GM04503 (cell line): Measurements from ENCODE around the gene GRK4.
"Not testable (repeated sequence)": the region's sequence is repeated elsewhere in the genome, so short reads cannot be mapped to it uniquely, and the experiment has no call there.

Experiments used
- DNase-seq: peaks from one replicate; pipeline ENCODE4 v3.0.0-alpha.2; 2012; ENCODE audit warnings: low read depth

GRK4 gene

DNA sequence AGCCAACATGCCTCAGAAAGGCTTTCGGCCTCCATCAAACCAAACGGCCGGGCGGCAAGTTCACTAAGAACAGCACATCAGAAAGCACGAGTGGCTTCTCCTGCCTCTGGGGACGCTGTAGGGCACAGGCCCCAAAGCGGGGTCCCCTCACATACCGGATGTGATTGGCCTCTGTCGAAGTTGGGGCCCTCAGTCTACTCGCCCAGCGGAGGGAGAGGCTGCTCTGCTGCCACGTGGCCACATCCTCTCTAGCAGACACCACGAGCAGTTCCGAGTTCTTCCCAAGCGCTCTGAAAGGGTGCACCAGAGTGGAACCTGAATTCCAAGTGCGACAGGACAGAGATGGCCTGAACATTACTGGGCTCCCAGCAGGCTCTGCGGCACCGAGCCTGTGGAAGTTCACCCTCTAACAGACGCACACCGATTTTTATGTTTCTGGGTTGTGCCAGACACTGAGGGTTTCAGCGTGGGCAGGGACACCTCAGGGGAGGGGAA, 21.3 kb upstream of the GRK4 start:
- no peak for DNase-seq

GRCh38 chr4:2942532-2943363, 20.6 kb upstream of the GRK4 start:
- DNase-seq: no peak

DNA sequence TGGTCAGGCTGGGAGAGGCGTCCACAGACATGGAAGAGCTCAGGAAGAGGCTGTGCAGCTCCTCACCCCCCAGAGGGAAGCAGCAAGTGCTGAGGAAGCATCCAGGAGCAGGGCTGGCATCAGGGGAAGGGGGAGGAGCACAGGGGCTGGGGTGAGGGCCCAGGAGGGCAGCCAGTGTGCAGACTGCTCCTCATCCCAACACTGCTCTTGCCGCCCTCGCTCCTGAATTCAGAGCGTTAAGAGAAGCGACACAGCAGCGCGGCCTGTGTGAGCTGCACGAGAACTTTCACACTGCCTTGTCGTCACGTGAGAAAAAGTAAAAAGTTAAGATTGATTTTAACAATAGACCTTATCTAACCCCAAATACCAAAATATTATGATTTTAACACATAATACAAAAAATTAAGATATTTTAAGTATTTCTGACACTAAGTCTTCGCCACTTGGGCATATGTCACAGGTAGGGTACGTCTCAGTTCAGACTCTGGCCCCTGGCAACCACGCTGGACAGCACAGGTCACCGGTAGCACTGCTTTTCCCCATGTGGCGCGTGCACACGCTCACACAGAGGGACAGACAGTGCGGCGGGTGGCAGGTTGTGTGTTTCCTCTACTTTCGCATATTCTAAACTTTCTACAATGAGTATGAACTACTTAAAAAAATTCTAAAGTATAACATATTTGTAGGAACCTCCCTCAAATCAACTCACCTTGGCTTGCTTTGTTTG, 19.8 kb upstream of the GRK4 start:
- DNase-seq: no peak

DNA sequence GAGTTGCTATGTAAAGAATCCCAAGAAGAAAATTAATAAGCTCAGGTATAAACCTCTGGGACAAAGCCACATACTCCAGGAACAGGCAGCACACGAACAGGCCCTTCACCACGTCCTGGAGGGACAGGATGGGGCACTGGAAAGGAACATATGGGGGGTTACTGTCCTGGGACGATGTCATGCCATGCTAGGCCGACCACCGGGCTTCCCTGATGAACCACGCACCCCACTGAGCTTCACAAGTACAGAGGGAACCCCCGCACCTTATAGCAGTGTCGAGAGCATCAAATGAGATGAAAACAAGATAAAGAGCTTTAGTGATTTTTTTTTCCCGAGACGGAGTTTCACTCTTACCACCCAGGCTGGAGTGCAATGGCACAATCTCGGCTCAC, 19.3 kb upstream of the GRK4 start:
- no peak for DNase-seq

GRCh38 chr4:2944586-2945526, 18.5 kb upstream of the GRK4 start:
- DNase-seq: no peak

- DNase-seq: not testable (repeated sequence)
These were observed 17.5 kb upstream of the GRK4 start for GRCh38 chr4:2945619-2946604.

DNA sequence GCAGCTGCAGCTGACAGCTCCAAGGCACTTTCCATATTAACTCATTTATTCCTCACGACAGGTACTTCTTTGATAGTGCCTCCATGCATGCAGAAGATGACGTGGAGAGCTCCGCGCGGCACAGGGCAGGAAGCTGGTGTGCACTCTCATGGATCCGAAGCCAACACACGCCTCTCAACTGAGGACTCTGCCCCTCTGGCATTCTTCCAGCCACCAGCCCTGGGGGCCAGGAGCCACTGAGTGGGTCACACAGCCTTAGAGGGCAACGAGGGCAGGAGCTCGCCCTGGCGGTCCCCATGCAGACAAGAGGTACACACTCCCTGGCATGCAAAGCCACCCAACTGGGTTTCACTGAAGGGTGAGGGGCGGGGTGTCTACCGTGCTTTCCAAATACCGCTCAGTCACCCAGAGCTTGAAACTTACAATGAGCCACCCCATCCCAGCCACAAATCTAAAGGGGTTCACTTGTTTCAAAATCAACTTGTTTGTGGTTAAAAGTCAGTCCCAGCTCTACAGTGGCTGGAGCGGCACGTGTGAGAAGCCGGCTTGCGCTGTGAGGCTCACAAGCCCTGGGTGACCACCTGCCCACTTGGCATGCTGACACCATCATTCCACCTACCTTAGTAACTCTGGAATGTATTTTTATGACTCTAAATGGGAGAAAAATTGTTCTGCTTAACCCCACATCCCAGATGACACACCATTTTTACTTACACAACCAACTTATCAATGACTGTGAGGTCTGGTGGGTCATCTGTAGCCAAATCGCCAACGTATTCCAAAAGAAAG, 16.4 kb upstream of the GRK4 start:
- no peak for DNase-seq

GRCh38 chr4:2947926-2948325, 15.4 kb upstream of the GRK4 start:
- DNase-seq: no peak

DNA sequence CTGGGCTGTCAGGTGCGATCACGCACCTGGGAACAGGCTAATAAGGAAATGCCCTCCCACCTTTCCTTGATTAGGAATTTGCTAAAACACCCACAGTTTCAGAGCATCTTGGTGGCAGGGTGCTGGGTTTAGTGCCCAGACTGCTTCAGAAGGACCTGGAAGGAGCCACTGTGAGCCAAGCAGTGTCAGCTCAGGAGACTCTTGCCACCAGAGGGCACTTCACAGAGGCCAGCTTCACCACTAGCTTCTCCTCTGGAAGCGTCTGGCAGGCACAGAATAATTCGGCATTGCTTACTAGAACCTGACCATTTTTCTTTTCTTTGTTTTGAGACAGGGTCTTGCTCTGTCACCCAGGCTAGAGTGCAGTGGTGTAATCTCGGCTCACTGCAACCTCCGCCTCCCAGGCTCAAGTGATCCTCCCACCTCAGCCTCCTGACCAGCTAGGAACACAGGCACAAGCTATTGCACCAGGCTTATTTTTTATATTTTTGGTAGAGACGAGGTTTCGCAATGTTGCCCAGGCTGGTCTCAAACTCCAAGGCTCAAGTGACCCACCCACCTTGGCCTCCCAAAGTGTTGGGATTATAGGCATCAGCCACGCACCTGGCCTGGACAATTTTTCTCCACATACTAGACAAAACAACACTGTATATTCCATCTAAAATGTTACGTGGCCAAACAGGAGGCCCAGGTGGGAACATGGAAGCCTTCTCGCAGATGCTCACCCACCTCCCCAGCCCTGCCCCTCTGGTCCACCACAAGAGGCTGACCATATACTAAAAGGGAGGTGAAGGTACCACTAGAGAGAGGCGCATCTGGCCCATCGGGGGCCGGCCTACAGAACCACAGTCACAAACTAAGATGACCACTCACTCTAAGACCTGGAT, 14.2 kb upstream of the GRK4 start:
- no peak for DNase-seq

GRCh38 chr4:2949782-2950125, 13.6 kb upstream of the GRK4 start:
- DNase-seq: no peak

DNA sequence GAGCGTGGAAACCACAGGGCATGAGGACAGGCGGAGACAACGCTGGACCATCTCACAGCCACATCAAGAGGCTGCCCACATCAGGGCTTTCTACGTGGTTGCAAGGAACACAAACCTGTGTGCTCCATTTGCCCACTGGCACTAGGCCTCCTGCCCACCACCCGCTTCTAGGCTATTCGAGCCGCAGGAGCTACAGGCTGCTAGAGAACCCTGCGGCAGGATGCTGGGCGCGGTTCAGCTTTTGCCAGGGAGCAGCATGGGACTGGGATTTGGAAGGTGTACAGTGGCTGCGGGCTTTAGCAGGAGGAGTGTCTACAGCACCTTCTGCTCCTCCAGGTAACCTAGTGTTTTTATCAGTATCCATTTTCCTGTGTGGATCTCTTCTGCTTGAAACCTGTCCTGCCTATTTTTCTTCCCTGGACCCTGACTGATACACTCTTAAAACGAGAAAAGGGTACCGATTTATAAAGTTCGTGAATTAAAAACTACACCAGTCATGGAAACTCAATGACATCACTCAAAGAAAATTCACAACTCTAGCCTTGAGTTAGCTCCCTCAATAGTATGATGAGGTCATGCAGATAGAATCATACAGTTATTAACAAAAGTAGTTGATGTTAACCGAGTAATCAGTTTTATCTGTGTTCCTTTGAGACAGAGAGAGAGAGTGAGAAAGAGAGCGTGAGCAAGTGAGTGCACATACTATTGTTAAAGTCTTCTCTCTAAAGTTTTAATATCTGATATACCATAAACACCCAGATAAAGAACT, 13.0 kb upstream of the GRK4 start:
- no peak for DNase-seq

- no peak for DNase-seq
These were observed 9.9 kb upstream of the GRK4 start for GRCh38 chr4:2953496-2953895.

- DNase-seq: no peak
These were observed 8.8 kb upstream of the GRK4 start for GRCh38 chr4:2954358-2955185.

DNA sequence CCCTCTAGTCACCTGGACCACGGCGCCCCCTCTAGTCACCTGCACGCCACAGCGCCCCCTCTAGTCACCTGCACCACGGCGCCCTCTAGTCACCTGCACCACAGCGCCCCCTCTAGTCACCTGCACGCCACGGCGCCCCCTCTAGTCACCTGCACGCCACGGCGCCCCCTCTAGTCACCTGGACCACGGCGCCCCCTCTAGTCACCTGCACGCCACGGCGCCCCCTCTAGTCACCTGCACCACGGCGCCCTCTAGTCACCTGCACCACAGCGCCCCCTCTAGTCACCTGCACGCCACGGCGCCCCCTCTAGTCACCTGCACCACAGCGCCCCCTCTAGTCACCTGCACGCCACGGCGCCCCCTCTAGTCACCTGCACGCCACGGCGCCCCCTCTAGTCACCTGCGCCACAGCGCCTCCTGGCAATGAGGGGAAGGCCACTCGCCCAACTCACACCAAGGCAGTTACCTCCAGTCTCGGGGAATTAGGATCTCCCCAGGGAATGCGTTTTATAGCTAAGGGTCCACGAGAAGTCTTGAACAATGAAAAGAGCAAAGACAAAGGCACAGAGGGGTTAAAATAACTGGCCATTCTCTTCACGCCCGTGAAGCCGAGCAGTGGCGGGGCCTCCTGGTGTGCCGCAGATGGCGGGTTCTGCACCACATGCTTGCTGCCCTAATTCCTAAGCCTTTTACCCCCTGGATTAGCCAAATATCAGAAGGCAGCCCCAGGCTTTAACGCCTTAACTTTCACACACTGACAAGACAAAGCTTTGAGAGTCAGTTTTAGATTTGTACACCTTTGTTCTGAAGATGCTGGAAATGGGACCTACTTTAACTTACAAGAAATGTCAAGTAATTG, 8.0 kb upstream of the GRK4 start:
- DNase-seq: not testable (repeated sequence)

- DNase-seq: no peak
These were observed 4.9 kb upstream of the GRK4 start for GRCh38 chr4:2958446-2958845.

- not testable (repeated sequence) for DNase-seq
These were observed 2.9 kb upstream of the GRK4 start for GRCh38 chr4:2960450-2960849.

- no peak for DNase-seq
These were observed 2.0 kb upstream of the GRK4 start for GRCh38 chr4:2961421-2961810.
